ENCODE results near the gene DLGAP4. TPM values are rescaled to one million over a fixed set of nuclear protein-coding genes. Genes with fewer than 3 reads are reported as not detected.

DLGAP4 gene
- total and polyA plus RNA-seq, 9 of the 15 experiments (the other 6 are each of a cell fraction or from before 2014, with no cell fraction given) = 0.31 to 34.1 (median 4.5) TPM

DNA sequence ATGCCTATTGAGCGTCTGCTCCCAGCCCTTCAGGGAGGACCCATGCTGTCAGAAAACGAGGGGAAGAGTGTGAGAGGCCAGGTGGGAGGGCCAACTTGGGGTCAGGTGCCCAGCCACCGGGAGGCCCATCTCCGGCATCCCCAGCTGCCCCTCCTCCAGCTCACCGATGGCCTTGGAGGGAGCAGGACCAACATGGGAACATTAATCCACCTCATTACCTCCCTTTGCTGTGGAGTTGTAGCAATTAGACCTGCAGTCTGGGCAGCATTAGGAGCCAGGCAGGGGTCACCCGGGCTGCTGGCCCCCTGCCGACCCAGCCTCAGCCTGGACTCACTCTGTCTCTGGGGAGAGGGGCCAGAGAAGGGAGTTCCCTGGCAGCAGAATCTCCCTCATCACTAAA, 25.1 kb downstream of the DLGAP4 start:
- ChIA-PET POLR2A (interaction anchor here (0.7 to 1.1 kb wide), 2 partner anchors 15 to 297 kb away, joined by 3 to 5 read pairs; no protein-coding TSS in a partner anchor), CTCF (ENCODE audit: low intra/inter-chr PET ratio) (no interaction called here)
- Histone ChIP-seq H4K20me1 (replicated peaks; ENCODE audit: control insufficient read depth, insufficient read depth, low read length) (peaks cover 9% of the 10 kb centered on the region), H3K9ac (ENCODE audit: insufficient read depth in 1 of 2, low read depth in 2 of 2, low read length in 2 of 2) (no peak overlapping the region), H3K27ac (ENCODE audit: extremely low read depth, low read depth, low read length) (no peak overlapping the region), H3K79me2 (ENCODE audit: control insufficient read depth, insufficient read depth, low read length) (no peaks in the 10 kb centered on the region), H3K4me3 (no peak overlapping the region), H3K27me3 (ENCODE audit: control insufficient read depth in 2 of 2, insufficient read depth in 2 of 2, low read length in 2 of 2) (peaks cover 12 to 59% of the 10 kb centered on the region in 2 experiments; a peak in 4 of 5 replicates), H3K4me2 (ENCODE audit: insufficient read depth, low read length) (no peak overlapping the region), H2AFZ (ENCODE audit: low read depth, low read length) (no peak overlapping the region), H3K4me1 (replicated peaks in 1 of 2; ENCODE audit: control insufficient read depth in 2 of 2, insufficient read depth in 2 of 2, low read length in 2 of 2) (no peaks in the 10 kb centered on the region), H3K9me3 (replicated peaks; ENCODE audit: control insufficient read depth, insufficient read depth, low read depth, low read length) (no peaks in the 10 kb centered on the region), H3K9me1 (ENCODE audit: control insufficient read depth, insufficient read depth, low read length) (no peaks in the 10 kb centered on the region), H3K36me3 (ENCODE audit: control insufficient read depth, insufficient read depth, low read length) (no peaks in the 10 kb centered on the region)
- FAIRE-seq (no peak), ATAC-seq (no peak), DNase-seq (ENCODE audit: extremely low read depth in 1 of 4, low spot score in 3 of 4) (no peak)
- in situ Hi-C loops (cut with MboI) = no loop called here
- 2% methylated on average over 7 of the region's 7 CpGs for WGBS (ENCODE audit: insufficient coverage, low coverage, missing lambda C conversion rate)
- no TSS peak for BruUV-seq (replicated peaks)
- intact Hi-C loops (cut with micrococcal nuclease) = no loop called here
- TF ChIP-seq AFF1 (IDR thresholded peaks at IDR 0.05; ENCODE audit: low read depth in 1 of 2, partially characterized antibody in 2 of 2) (no peak), GABPA (tag; conservative IDR thresholded peaks at IDR 0.05; ENCODE audit: low read depth) (no peak), ZNF133 (CRISPR knock-in tag; IDR thresholded peaks at IDR 0.05) (no peak), ZNF384 (IDR thresholded peaks at IDR 0.05; ENCODE audit: low read depth, low read length) (no peak), ZBTB17 (CRISPR knock-in tag; IDR thresholded peaks at IDR 0.05) (no peak), ZNF77 (CRISPR knock-in tag; IDR thresholded peaks at IDR 0.05) (no peak), CREB1 (IDR thresholded peaks at IDR 0.05) (no peak), CREB1 (CRISPR knock-in tag; IDR thresholded peaks at IDR 0.05) (no peak), JUND (IDR thresholded peaks at IDR 0.05; ENCODE audit: borderline replicate concordance, low read depth, low read length) (no peak), JUND (tag; IDR thresholded peaks at IDR 0.05; ENCODE audit: borderline replicate concordance, low read depth, low read length) (no peak), SMAD3 (CRISPR knock-in tag; conservative IDR thresholded peaks at IDR 0.05) (no peak), VEZF1 (CRISPR knock-in tag; IDR thresholded peaks at IDR 0.05) (no peak), SIN3A (IDR thresholded peaks at IDR 0.05; ENCODE audit: borderline replicate concordance in 2 of 2, control insufficient read depth in 1 of 2, low read depth in 2 of 2, low read length in 2 of 2) (no peak), PHTF2 (CRISPR knock-in tag; IDR thresholded peaks at IDR 0.05) (no peak)
- TF ChIP-seq, protein P1, sequence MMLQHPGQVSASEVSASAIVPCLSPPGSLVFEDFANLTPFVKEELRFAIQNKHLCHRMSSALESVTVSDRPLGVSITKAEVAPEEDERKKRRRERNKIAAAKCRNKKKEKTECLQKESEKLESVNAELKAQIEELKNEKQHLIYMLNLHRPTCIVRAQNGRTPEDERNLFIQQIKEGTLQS (IDR thresholded peaks at IDR 0.05) = no peak
- TF ChIP-seq, protein P1 (CRISPR knock-in tag; conservative IDR thresholded peaks at IDR 0.05) = no peak
- TF ChIP-seq, protein P2, sequence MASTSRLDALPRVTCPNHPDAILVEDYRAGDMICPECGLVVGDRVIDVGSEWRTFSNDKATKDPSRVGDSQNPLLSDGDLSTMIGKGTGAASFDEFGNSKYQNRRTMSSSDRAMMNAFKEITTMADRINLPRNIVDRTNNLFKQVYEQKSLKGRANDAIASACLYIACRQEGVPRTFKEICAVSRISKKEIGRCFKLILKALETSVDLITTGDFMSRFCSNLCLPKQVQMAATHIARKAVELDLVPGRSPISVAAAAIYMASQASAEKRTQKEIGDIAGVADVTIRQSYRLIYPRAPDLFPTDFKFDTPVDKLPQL (IDR thresholded peaks at IDR 0.05; ENCODE audit: extremely low read depth, insufficient read length) = no peak

Measured in K562 (cell line).